H9 (cell line): ENCODE results near the gene MIAT. TPM values are rescaled to one million over a fixed set of nuclear protein-coding genes. Genes with fewer than 3 reads are reported as not detected.

Source experiments
- DNase-seq: peaks from one replicate; pipeline ENCODE4 v3.0.0-alpha.2; 2017
- H2AFZ ChIP-seq: one replicate; pipeline ENCODE4 v1.6.1; 2013; ENCODE audit warnings: mild to moderate bottlenecking, low read length, control low read depth, moderate library complexity
- H2AK5ac ChIP-seq: 2 replicates; pipeline ENCODE4 v1.6.1; 2013; ENCODE audit warnings: low read length, control low read depth, mixed read lengths; ENCODE audit not compliant: insufficient read length
- H2BK120ac ChIP-seq: one replicate; pipeline ENCODE4 v1.6.1; 2013; ENCODE audit warnings: low read depth, mild to moderate bottlenecking, low read length, control low read depth, inconsistent platforms; ENCODE audit not compliant: poor library complexity, severe bottlenecking
- H2BK12ac ChIP-seq: 2 replicates; pipeline ENCODE4 v1.6.1; 2013; ENCODE audit warnings: low read length, control low read depth, mixed read lengths, low read depth; ENCODE audit not compliant: insufficient read length
- H2BK15ac ChIP-seq: 2 replicates; pipeline ENCODE4 v1.6.1; 2013; ENCODE audit warnings: low read depth, low read length, control low read depth
- H2BK20ac ChIP-seq: one replicate; pipeline ENCODE4 v1.6.1; 2013; ENCODE audit warnings: low read depth, mild to moderate bottlenecking, low read length, control low read depth, inconsistent platforms; ENCODE audit not compliant: poor library complexity, severe bottlenecking
- H2BK5ac ChIP-seq: 2 replicates; pipeline ENCODE4 v1.6.1; 2013; ENCODE audit warnings: low read length, control low read depth, mixed read lengths; ENCODE audit not compliant: insufficient read length
- H3K14ac ChIP-seq: 2 replicates; pipeline ENCODE4 v1.6.1; 2013; ENCODE audit warnings: low read length, control low read depth; ENCODE audit not compliant: insufficient read depth
- H3K18ac ChIP-seq: 2 replicates; pipeline ENCODE4 v1.6.1; 2013; ENCODE audit warnings: low read depth, mild to moderate bottlenecking, mixed read lengths, low read length, control low read depth; ENCODE audit not compliant: insufficient read length
- H3K23ac ChIP-seq: 2 replicates; pipeline ENCODE4 v1.6.1; 2013; ENCODE audit warnings: low read length, control low read depth, mixed read lengths, low read depth; ENCODE audit not compliant: insufficient read length
- H3K23me2 ChIP-seq: 2 replicates; pipeline ENCODE4 v1.6.1; 2013; ENCODE audit warnings: low read depth, mild to moderate bottlenecking, mixed read lengths, low read length, control low read depth; ENCODE audit not compliant: insufficient read length, poor library complexity, severe bottlenecking
- H3K27ac ChIP-seq: 2 replicates; pipeline ENCODE4 v1.5.1; 2013; ENCODE audit warnings: low read length, control low read depth, mixed read lengths, low read depth; ENCODE audit not compliant: insufficient read length
- H3K27me3 ChIP-seq: 2 replicates; pipeline ENCODE4 v1.6.1; 2013; ENCODE audit warnings: low read length, control low read depth, inconsistent platforms; ENCODE audit not compliant: insufficient read depth
- H3K4ac ChIP-seq: 2 replicates; pipeline ENCODE4 v1.6.1; 2013; ENCODE audit warnings: low read depth, mild to moderate bottlenecking, control low read depth, inconsistent platforms, low read length, moderate library complexity
- H3K4me1 ChIP-seq: 2 replicates; pipeline ENCODE4 v1.6.1; 2013; ENCODE audit warnings: low read length, control low read depth, inconsistent platforms; ENCODE audit not compliant: insufficient read depth
- H3K4me2 ChIP-seq: 2 replicates; pipeline ENCODE4 v1.6.1; 2013; ENCODE audit warnings: low read length, control low read depth, mixed read lengths; ENCODE audit not compliant: insufficient read length, insufficient read depth
- H3K56ac ChIP-seq: 2 replicates; pipeline ENCODE4 v1.6.1; 2013; ENCODE audit warnings: low read depth, mild to moderate bottlenecking, mixed read lengths, low read length, control low read depth; ENCODE audit not compliant: insufficient read length
- H3K79me1 ChIP-seq: 2 replicates; pipeline ENCODE4 v1.6.1; 2013; ENCODE audit warnings: low read depth, mild to moderate bottlenecking, moderate library complexity, low read length, control low read depth, inconsistent platforms; ENCODE audit not compliant: insufficient read depth, poor library complexity, severe bottlenecking
- H3K79me2 ChIP-seq: 2 replicates; pipeline ENCODE4 v1.6.1; 2013; ENCODE audit warnings: low read length, control low read depth, inconsistent platforms; ENCODE audit not compliant: insufficient read depth
- H3K9ac ChIP-seq: 2 replicates; pipeline ENCODE4 v1.6.1; 2013; ENCODE audit warnings: low read length, control low read depth, mixed read lengths; ENCODE audit not compliant: insufficient read length; ENCODE audit errors: extremely low read depth
- H3K9me3 ChIP-seq: one replicate; pipeline ENCODE4 v1.6.1; 2013; ENCODE audit warnings: low read depth, low read length, inconsistent platforms; ENCODE audit not compliant: control insufficient read depth
- H3T11ph ChIP-seq: one replicate; pipeline ENCODE4 v1.6.1; 2013; ENCODE audit warnings: mild to moderate bottlenecking, low read length, control low read depth, inconsistent platforms
- H4K20me1 ChIP-seq: one replicate; pipeline ENCODE4 v1.6.1; 2013; ENCODE audit not compliant: control insufficient read depth, insufficient read length, insufficient read depth
- H4K5ac ChIP-seq: 2 replicates; pipeline ENCODE4 v1.6.1; 2013; ENCODE audit warnings: low read depth, mild to moderate bottlenecking, mixed read lengths, low read length, control low read depth; ENCODE audit not compliant: insufficient read length
- H4K8ac ChIP-seq: replicated peaks from 2 replicates; pipeline ENCODE4 v1.6.1; 2013; ENCODE audit warnings: low read length, control low read depth, mixed read lengths, low read depth; ENCODE audit not compliant: insufficient read length
- H4K91ac ChIP-seq: 2 replicates; pipeline ENCODE4 v1.6.1; 2013; ENCODE audit warnings: low read depth, mild to moderate bottlenecking, moderate library complexity, mixed read lengths, low read length, control low read depth; ENCODE audit not compliant: insufficient read length
- H3K27ac Mint-ChIP-seq, 3 experiments: 2 replicates in 2 of 3; 3 replicates in 1 of 3; pipeline ENCODE4 v1.8.0; 2020 to 2021; ENCODE audit warnings: mixed read lengths in 3 of 3, mild to moderate bottlenecking in 1 of 3, moderate library complexity in 1 of 3
- H3K27me3 Mint-ChIP-seq: 2 replicates; pipeline ENCODE4 v1.8.0; 2021; ENCODE audit warnings: low read depth, mild to moderate bottlenecking, moderate library complexity, mixed read lengths
- H3K36me3 Mint-ChIP-seq, 3 experiments: 2 replicates in 2 of 3; 3 replicates in 1 of 3; pipeline ENCODE4 v1.8.0; 2020 to 2021; ENCODE audit warnings: low read depth in 3 of 3, mixed read lengths in 3 of 3; ENCODE audit not compliant: insufficient read depth in 1 of 3
- H3K4me1 Mint-ChIP-seq, 2 experiments: 2 replicates each; pipeline ENCODE4 v1.8.0; 2020; ENCODE audit warnings: mixed read lengths in 2 of 2
- H3K4me3 Mint-ChIP-seq, 2 experiments: 2 replicates in 1 of 2; 3 replicates in 1 of 2; pipeline ENCODE4 v1.8.0; 2020 to 2021; ENCODE audit warnings: mild to moderate bottlenecking in 2 of 2, mixed read lengths in 2 of 2, moderate library complexity in 1 of 2
- H3K9me3 Mint-ChIP-seq, 2 experiments: 2 replicates in 1 of 2; 3 replicates in 1 of 2; pipeline ENCODE4 v1.8.0; 2020; ENCODE audit warnings: mild to moderate bottlenecking in 2 of 2, mixed read lengths in 2 of 2, moderate library complexity in 1 of 2
- CTCF ChIP-seq: fragments of 200-600 bp; sonication (generic); conservative IDR thresholded peaks from 3 replicates; pipeline ENCODE4 v1.8.0; 2021; ENCODE audit warnings: antibody characterized with exemption, mild to moderate bottlenecking
- WGBS: extraction: QIAGEN DNeasy Blood & Tissue Kit; methylation state at CpG from one replicate; pipeline ENCODE4 v1.1.7; 2013; ENCODE audit warnings: missing lambda C conversion rate, low lambda C conversion rate, mixed read lengths; ENCODE audit not compliant: insufficient read length; ENCODE audit errors: extremely low coverage; 5-methylcytosine and 5-hydroxymethylcytosine counted together
- total RNA-seq: library from RNA; stranded (reverse); gene quantifications from 2 replicates; pipeline ENCODE4 v1.2.1, GENCODE V29; 2021

The MIAT gene
- total RNA-seq, 1 experiment from 2014 or later, result 85.6 TPM

- Histone ChIP-seq H2AK5ac (no peak overlapping the region), H3K56ac (no peak overlapping the region), H2BK5ac (no peak overlapping the region), H3K9me3 (no peaks in the 10 kb centered on the region), H3K27me3 (no peaks in the 10 kb centered on the region), H3K79me1 (no peaks in the 10 kb centered on the region), H2BK12ac (no peak overlapping the region), H4K91ac (no peak overlapping the region), H3K9ac (peak overlapping the region; percentile 76), H3K14ac (no peak overlapping the region), H2BK20ac (no peak overlapping the region), H3K4me1 (peaks cover 7% of the 10 kb centered on the region; the same call in 1 of the 2 replicates), H2BK120ac (no peak overlapping the region), H3T11ph (no peak overlapping the region), H2AFZ (no peak overlapping the region), H3K4me2 (peak overlapping the region; percentile 64), H3K27ac (peak overlapping the region; percentile 47), H3K18ac (peak overlapping the region; percentile 52), H3K79me2 (no peaks in the 10 kb centered on the region), H3K23ac (no peak overlapping the region), H3K23me2 (peaks cover 8% of the 10 kb centered on the region), H4K8ac (no peak overlapping the region), H4K5ac (no peak overlapping the region), H4K20me1 (no peaks in the 10 kb centered on the region), H2BK15ac (no peak overlapping the region), H3K4ac (no peak overlapping the region)
- DNase-seq, result no peak
- Mint-ChIP-seq H3K27ac (peak overlapping the region; percentile 95 to 98 (median 95)), H3K36me3 (peaks cover 12 to 32% (median 24%) of the 10 kb centered on the region in 3 experiments; a peak in 5 of 7 replicates), H3K27me3 (no peaks in the 10 kb centered on the region), H3K4me1 (peaks cover 57 to 74% of the 10 kb centered on the region in 2 experiments), H3K4me3 (peak overlapping the region; percentile 82 to 87), H3K9me3 (no peaks in the 10 kb centered on the region)
- WGBS, result no CpG with 5 or more reads among the region's 4 CpGs
- TF ChIP-seq CTCF, result no peak
Measured at GRCh38 chr22:26673486-26673885, 16.1 kb downstream of the MIAT start.
